Hepatocyte (in vitro differentiated cells): ENCODE measurements around the gene ZNG1B.
"Not testable (repeated sequence)": the region's sequence is repeated elsewhere in the genome, so short reads cannot be mapped to it uniquely, and the experiment has no call there.

ENCODE experiments used
- EZH2phosphoT487 ChIP-seq: fragments of 200-600 bp; sonication (generic); IDR thresholded peaks from one replicate; pipeline ENCODE4 v1.6.1; 2018; ENCODE audit warnings: antibody characterized with exemption, mild to moderate bottlenecking, low read depth, moderate library complexity; ENCODE audit not compliant: unreplicated experiment, severe bottlenecking
- TF ChIP-seq, protein P1 (sequence below): fragments of 200-600 bp; sonication (generic); IDR thresholded peaks from 2 replicates; pipeline ENCODE4 v1.5.1; 2016; ENCODE audit warnings: antibody characterized with exemption, mild to moderate bottlenecking; ENCODE audit not compliant: poor library complexity

DNA sequence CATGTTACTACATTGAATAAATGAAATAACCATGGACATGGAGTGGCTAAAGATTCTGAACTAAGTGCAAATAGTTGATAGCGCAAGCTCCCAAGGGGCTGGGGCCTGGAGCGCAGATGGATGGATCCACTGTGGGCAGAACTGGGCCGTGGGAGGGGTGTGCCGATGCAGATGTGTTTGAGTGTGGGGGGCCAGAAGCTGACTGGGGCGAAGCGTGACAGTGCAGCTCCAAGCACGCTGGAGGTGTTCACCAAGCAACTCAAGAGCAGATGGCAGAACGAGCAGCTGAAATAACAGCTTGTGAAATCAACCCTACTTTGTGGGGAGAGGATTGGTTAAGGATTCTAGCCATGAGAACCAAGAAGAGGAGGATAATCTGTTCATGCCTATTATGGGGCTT is 78.0 kb downstream of the ZNG1B start:
- TF ChIP-seq, protein P1, sequence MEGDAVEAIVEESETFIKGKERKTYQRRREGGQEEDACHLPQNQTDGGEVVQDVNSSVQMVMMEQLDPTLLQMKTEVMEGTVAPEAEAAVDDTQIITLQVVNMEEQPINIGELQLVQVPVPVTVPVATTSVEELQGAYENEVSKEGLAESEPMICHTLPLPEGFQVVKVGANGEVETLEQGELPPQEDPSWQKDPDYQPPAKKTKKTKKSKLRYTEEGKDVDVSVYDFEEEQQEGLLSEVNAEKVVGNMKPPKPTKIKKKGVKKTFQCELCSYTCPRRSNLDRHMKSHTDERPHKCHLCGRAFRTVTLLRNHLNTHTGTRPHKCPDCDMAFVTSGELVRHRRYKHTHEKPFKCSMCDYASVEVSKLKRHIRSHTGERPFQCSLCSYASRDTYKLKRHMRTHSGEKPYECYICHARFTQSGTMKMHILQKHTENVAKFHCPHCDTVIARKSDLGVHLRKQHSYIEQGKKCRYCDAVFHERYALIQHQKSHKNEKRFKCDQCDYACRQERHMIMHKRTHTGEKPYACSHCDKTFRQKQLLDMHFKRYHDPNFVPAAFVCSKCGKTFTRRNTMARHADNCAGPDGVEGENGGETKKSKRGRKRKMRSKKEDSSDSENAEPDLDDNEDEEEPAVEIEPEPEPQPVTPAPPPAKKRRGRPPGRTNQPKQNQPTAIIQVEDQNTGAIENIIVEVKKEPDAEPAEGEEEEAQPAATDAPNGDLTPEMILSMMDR, result not testable (repeated sequence)
- not testable (repeated sequence) for TF ChIP-seq EZH2phosphoT487
